ENCODE results near the gene PPIH.
"Not testable (repeated sequence)": the region's sequence is repeated elsewhere in the genome, so short reads cannot be mapped to it uniquely, and the experiment has no call there.

PPIH gene

GRCh38 chr1:42682484-42682738 is 24.2 kb downstream of the PPIH start:
- not testable (repeated sequence) for DNase-seq (ENCODE audit: low spot score)

GRCh38 chr1:42682739-42683531 is 24.7 kb downstream of the PPIH start:
- peak; percentile 29 for DNase-seq (ENCODE audit: low spot score)

- DNase-seq (ENCODE audit: low spot score) = no peak
Observed at GRCh38 chr1:42684139-42684538, 25.9 kb downstream of the PPIH start.

- DNase-seq (ENCODE audit: low spot score) = no peak
Observed at GRCh38 chr1:42686418-42686817, 28.2 kb downstream of the PPIH start.

DNA sequence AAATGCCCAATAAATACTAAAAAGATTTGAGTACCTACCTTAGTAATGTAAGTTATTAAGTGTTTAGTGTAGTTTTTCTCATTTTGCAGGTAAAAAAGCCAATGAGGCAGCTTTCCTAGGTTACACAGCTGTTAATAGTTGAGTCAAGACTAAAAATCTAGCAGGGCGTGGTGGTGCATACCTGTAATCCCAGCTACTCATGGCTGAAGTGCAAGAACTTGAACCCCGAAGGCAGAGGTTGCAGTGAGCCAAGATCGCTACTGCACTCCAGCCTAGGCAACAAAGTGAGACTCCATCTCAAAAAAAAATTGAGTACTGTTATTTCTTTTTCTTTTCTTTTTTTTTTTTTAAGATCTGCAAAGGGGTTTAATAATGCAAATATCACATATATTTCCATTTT is 31.7 kb downstream of the PPIH start:
- DNase-seq (ENCODE audit: low spot score) = no peak

GRCh38 chr1:42690477-42691156 is 32.4 kb downstream of the PPIH start:
- no peak for DNase-seq (ENCODE audit: low spot score)

DNA sequence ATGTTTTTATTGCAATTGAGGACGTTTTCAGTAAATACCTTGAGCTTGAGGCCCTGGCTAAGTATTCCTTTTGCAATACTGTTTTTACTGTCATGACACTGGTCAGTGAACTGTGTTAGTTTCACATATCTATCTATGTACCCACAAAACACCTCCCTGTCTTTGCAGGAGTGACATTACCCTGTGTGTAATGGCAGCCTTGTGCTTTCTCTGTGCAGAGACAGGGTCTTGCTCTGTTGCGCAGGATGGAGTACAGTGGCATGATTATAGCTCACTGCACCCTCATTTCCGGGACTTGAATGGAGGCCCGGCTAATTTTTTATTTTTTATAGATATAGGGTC is 32.9 kb downstream of the PPIH start:
- no peak for DNase-seq (ENCODE audit: low spot score)

DNA sequence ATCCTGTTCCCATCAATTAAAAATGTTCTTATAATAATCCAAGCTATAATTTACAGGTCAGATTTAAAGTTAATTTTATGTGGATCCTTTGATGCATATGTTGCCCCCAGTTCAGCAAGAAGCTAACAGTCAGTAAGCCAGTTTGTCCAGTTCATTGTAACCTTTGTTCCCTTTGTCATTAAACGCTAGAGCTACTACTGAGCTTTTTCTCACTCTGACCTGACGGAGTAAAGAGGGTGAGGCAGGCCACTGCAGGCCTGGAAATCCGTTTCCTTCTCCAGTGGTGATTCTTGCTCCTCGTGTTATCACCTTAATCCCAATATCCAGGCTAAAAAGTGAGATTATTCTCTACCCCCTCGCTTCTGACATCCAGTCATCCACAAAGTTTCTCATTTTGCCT is 34.2 kb downstream of the PPIH start:
- DNase-seq (ENCODE audit: low spot score) = no peak

GRCh38 chr1:42692911-42693310 is 34.7 kb downstream of the PPIH start:
- no peak for DNase-seq (ENCODE audit: low spot score)

DNA sequence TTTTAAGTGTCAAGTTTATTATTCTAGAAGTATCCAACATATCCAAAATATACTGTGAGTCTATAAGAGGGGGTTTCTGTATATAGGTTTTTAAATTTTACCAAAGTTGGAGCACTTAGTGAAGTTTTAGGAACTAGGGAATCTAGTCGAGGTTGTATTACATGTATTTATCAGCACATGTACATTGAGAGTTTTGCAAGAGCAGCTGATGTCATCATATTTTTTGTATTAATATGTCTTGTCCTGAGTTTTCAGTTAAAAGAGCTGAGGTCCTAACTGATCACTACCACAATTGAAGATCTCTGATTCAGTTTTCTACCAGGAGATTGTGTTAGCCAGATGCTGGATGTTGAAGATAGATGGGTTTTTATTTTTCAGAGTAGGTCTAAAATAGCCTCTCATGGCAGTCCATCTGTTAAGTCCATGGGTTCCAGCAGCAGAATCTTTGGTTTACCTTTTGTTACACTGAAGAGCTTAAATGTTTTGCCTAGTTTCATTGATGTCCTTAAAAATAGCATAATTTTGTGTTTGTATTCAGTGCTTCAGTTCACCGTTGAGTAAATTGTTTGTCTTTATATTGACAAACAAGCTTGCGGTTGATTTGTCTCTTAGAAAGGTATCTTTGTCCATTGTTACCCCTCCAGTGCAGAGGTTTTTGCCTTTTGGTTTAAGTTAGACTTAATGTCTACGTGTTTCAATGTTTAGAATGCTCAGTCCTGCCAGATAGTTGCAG is 40.0 kb downstream of the PPIH start:
- DNase-seq (ENCODE audit: low spot score) = no peak

- no peak for DNase-seq (ENCODE audit: low spot score)
Observed at GRCh38 chr1:42700006-42700405, 41.8 kb downstream of the PPIH start.

DNA sequence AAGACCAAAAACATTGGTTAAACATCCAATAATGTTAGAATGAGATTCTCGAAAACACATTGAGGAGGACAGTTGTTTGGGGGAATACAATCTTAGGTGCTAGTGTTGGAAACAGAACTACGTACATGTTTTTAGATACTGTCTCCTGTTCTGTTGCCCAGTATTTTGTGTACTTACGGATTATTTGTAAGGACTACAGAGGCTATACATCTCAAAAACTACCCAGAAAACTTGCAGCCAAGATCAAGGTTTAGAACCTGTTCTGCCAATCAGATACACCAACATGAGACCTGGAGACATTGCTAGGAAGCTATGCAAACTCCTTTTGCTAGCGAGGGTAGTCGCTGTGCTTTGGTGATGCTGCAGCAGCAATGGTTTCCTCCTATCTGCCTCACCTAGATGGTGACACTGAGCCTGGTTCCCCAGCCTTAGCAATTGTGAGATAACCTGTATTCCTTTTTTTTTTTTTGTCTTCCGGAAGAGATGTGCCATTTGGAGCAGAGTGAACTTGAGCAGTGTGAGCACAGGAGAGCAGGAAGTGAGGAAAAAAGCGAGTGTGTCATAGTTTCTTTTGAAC is 45.8 kb downstream of the PPIH start:
- no peak for DNase-seq (ENCODE audit: low spot score)

DNA sequence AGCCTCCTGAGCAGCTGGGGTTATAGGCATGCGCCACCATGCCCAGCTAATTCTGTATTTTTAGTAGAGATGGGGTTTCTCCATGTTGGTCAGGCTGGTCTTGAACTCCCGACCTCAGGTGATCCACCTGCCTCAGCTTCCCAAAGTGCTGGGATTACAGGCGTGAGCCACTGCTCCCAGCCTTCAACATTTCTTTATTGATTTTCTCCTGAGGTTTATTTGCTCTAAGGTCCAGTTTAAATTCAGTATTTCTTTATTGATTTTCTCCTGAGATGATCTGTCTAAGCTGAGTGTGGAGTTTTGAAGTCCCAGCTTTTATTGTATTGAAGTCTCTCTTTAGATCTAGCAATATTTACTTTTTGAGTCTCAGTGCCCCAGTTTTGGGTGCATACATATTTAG is 54.6 kb downstream of the PPIH start:
- not testable (repeated sequence) for DNase-seq (ENCODE audit: low spot score)

DNA sequence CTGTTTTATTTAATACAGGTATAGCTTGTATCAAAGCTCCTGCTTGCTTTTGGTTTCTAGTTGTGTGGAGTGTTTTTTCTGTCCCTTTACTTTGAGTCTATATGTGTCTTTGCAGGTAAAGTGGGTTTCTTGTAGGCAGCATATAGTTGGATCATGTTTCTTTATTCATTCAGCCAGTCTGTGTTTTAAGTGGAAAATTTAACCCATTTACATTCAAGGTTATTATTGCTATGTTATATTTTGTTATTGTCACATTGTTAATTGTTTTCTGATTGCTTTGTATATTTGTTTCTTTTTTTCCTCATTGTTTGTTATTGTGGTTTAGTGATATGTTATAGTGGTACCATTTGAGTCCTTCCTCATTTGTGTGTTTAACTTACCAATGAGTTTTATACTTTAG is 55.1 kb downstream of the PPIH start:
- DNase-seq (ENCODE audit: low spot score) = no peak

GRCh38 chr1:42714441-42714840 is 56.2 kb downstream of the PPIH start:
- not testable (repeated sequence) for DNase-seq (ENCODE audit: low spot score)

DNA sequence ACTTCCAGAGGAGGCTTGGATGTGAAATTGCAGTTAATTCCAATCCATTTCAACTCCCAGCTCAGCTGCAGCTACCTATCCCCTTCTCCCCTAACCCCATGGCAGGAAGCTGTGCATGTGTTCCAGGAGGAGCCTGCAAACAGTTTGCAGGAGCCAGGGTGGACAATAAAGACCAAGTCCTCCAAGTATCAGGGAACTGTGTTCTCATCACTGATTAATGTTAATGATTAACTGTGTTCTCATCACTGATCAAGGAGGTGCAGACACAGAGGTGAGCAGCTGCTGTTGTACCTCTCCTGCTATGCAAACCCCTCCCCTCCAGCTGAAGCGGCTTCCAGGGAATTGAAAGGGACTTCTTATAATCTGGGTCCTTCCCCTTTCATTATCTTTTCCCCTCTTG is 62.6 kb downstream of the PPIH start:
- DNase-seq (ENCODE audit: low spot score) = no peak

GRCh38 chr1:42721926-42722325 is 63.7 kb downstream of the PPIH start:
- no peak for DNase-seq (ENCODE audit: low spot score)

- not testable (repeated sequence) for DNase-seq (ENCODE audit: low spot score)
Observed at GRCh38 chr1:42722403-42722802, 64.2 kb downstream of the PPIH start.

- DNase-seq (ENCODE audit: low spot score) = no peak
Observed at GRCh38 chr1:42723511-42723910, 65.3 kb downstream of the PPIH start.

- DNase-seq (ENCODE audit: low spot score) = not testable (repeated sequence)
Observed at GRCh38 chr1:42725820-42726219, 67.6 kb downstream of the PPIH start.
